ENCODE data around the gene MACROD2.
"Not testable (repeated sequence)": the region's sequence is repeated elsewhere in the genome, so short reads cannot be mapped to it uniquely, and the experiment has no call there.

Gene MACROD2

DNA sequence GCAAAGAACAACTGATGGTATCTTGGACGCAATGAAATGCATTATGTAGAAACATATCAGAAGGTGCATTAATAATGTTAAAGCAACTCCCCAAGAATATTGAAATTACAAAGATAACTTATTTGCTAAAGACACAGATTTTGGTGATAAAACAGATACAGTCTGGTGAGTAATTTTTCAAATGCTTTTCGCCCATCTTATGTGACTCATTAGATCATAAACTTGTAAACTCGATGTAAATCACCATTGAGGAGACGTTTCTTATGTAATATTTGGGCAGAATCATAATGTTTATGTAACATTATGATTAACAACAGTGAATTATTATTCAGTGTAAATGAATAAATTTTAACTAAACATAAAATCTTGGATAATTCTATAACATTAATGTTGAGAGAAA, 1969.8 kb downstream of the MACROD2 start:
- DNase-seq (ENCODE audit: low spot score) = no peak

DNA sequence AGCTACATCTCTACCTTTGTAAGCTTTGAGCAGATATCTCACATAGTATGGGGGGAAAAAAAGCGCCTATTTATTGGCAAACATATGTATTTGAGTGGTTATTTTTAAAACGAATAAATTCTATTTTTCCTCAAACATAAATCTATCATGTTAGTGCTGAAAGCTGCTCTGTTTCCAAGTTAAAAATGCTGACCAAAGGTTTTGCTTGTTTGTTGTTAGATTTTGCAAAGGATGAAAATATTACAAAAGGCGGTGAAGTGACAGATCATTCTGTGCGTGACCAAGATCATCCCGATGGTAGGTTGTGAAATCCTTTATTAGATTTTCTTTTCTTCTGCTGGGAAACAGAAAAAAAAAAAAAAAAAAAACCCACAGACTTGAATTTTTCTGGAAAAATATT, 1972.0 kb downstream of the MACROD2 start:
- DNase-seq (ENCODE audit: low spot score) = no peak

DNA sequence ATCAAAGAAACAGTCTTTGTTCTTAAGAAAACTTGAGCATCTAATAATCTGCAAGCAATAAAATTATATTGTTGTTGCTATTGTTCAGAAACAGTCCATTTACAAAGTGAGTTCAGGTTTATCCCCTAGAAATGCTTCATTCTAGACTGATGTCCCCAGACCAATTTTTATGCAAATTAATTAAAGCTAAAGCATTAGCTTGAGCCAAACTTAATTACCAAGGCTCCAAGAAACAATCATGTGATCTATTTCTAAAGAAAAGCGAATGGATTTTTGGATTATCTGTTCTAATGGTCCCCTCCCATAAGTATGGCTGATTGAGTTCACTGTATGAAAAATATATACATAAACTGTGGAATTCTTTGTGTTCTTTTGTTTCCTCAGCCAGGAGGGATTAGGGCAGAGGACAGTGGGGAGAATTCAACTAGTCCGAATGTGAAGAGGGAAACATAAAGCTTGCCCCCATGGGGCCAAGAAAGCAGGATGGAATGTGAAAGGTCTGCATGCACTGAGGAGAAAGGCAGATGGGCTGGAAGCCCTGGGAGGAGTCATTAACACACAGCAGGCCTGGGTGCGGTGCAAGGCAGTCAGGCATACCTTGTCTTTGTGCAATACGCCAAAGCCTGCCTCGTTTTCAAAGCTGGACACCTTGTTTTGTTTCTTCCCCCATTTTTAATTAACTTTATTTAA, 1980.9 kb downstream of the MACROD2 start:
- DNase-seq (ENCODE audit: low spot score) = no peak

DNA sequence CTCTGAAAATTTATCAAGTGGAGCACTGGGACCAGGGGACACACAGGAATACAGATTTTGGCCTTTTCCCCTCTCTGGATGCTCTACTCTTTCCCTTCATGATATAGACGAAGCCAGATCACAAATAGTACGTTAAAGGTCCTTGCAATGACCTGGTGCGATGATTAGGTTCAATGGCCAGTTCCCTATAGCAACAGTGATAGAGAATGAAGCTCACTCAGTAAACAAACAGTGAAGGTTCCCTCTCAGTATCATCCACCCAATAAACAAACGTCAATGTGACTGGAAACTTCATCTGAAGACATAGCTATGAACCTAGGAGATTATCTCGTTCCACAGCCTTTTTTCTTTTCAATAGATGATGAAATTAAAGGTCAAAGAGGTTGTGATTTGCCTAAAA, 1981.7 kb downstream of the MACROD2 start:
- no peak for DNase-seq (ENCODE audit: low spot score)

DNA sequence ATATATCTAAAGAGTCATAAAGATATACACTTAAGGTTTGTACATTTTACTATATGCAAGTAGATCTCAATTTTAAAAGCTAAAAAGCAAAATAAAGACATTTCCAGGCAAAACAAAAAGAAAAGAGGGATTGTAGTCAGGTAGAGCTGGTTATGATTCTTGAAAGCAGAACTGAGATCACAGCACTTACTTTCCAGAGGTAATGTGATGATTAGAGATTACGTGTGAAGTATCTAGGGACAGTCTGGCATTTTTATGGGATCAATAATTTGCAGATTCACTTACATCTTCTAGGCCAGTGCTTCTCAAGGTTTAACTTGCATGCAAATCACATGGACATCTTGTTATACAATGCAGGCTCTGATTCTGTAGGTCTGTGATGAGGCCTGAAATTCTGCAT, 1982.4 kb downstream of the MACROD2 start:
- DNase-seq (ENCODE audit: low spot score) = no peak

DNA sequence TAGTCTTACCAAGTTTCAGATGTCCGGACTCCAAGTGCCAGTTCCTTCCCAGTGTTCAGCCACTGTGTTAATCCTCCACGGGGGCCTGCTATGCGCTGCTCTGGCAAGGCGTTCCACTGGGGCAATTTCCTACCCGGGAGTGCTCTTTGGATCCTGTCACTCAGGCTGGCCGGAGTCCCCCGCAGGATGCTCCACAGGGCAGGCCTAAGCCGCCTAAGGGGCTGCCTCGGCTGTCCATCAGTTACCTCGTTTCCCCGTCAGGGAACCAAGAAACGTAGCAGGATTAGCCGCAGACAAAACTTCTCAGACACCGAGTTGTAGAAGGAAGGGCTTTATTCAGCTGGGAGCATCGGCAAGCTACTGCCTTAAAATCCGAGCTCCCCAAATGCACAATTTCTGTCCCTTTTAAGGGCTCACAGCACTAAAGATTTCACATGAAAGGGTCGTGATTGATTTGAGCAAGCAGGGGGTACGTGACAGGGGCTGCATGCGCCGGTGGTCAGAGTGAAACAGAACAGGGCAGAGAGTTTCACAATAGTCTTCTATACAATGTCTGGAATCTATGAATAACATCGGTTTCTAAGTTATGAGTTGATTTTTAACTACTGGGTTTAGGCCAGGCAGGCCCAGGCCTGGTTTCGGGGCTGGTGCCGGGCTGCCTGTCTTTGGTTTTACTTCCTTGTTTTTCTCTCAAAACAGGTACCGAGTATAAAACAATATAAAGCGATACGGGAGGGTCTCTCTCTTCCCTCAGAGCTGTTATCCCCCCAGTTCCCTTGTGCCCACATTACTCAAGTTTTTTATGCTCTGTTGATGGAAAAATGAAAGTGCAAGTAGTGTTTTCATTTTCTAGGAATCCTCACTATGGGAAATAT, 1990.4 kb downstream of the MACROD2 start:
- DNase-seq (ENCODE audit: low spot score) = not testable (repeated sequence)

DNA sequence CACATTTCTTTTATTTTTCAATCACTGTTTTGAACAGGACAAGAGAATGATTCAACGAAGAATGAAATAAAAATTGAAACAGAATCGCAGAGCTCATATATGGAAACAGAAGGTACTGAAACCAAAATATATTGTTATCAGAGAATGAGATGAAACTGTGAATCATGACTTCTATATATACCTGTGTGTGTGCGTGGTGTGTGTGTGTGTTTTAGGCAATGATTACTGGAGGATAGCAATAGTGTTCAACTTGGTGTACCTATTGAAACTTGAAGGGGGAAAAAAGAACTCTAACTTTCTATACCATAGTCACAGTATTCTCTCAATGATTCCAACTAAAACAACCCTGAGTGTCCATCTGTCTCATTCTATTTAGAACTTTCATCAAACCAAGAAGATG, 1991.4 kb downstream of the MACROD2 start:
- no peak for DNase-seq (ENCODE audit: low spot score)

DNA sequence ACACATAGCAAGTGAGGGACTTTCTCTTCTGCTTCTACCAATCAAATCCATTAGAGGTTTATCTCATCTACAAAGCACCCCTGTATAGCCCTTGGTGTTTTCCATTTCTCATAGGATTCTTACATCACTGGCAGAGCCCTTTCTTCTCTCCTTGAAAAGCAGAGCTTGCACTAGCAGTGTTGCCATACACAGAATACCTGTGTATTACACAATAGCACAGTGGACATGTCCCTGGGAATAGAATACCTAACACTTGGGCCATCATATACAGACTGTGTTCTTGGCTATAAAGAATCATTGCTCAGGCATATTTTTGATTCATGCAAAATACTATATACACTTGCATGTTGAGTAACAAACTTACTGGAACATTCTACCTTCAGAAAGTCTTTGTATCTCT, 1996.0 kb downstream of the MACROD2 start:
- no peak for DNase-seq (ENCODE audit: low spot score)

DNA sequence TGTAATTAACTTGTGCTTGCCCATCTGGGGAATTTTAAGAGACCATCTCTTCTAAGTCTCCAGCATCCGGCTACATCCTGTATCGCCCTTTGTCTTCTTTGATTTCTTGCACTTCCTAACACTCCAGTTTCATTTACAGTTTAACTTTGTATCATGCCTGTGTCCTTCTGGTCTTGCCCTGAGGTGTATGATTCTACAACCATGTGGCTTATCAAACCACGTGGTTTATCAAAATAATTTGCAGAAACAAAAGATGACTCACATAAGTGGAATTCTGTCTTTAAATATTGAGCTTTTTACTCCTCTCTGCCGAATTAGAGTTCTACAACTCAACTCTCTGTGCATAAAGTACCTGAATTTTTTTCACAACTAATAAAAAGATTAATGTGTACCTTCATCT, 1997.2 kb downstream of the MACROD2 start:
- no peak for DNase-seq (ENCODE audit: low spot score)

DNA sequence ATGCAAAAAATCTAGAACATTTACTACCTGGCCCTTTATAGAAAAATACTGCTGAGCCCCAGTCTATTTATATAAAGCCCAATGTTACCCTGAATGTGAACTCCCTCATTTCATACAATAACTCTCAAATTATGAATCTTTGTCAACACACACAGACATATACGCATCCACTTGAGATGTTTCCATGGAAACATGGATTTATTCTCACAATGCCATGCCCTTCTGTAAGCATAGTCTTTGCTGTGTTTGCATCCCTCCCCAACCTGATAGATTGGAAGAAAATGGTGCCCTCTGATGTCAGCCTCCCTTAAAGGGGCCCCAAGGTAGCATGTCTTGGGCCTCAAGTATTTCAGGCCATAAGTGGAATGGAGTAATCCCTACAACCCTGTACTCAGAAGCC, 2004.8 kb downstream of the MACROD2 start:
- DNase-seq (ENCODE audit: low spot score) = no peak

DNA sequence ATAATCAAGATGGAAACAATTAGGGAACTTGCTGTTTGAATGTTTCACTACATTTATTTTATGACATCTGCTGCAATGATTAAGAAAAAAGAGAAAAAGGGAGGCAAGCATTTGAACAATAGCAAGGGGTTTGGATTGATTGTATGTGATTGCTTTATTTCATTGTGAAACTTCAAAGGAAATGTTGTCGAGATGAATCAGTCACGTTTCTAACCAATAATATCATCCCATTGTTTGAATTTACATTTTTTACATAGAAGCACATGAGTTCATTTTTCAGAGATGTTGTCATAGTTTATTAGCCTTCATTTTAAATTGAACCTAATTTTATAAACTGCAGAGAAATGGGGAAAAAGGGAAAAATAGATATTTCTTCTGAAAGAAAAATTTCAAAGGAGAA, 2006.0 kb downstream of the MACROD2 start:
- no peak for DNase-seq (ENCODE audit: low spot score)

DNA sequence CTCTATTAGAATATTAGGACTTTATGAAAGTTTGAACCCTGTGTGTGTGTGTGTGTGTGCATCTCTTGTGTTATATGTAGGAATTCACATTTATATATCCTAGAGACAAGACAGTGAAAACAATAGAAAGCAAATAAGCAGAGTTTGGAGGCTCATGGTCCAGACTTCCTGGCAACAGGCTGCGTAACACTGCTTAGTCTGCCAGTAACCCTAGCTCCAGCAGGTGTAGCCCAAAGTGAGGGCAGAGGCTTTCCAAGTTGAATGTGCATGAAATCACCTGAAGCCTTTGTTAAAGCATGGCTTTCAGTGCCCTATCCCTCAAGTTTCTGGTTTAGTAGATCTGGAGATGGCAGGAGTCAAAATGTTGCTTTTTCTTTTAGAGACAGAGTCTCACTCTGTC, 2008.0 kb downstream of the MACROD2 start:
- no peak for DNase-seq (ENCODE audit: low spot score)

DNA sequence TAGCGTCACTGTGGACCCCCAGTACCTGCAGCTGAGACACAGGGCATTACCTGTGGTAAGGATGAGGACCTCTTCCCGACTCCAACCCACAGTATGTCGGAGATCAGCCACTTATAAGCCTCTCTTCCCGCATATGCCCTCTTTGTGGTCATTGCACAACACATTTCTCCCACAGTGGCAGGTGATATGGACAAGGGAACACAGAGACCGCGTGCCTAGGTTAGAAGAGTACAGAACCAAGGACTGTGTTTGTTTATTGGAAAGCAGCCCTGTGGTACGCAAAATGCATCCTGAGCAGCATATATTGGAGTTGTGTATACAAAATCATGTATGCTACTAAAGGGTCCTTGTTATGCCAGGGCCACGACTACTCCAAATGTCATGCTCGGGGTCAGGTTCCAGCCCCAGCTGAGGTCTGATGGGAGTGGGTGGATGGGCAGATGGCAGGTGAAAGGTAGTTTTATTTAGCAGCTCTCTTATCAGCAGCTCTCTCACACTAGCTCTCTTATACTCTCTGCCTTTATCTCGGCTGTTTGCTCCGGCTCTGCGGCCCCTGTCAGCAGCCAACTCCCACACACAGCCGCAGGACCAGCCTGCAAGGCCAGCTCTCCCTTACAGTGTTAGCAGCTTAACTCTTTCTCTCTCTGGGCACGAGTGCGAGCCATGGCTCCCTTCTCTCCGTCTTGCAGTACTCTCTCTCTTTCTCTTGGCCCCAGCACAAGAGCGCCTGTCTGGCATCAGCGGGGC, 2009.0 kb downstream of the MACROD2 start:
- DNase-seq (ENCODE audit: low spot score) = no peak

DNA sequence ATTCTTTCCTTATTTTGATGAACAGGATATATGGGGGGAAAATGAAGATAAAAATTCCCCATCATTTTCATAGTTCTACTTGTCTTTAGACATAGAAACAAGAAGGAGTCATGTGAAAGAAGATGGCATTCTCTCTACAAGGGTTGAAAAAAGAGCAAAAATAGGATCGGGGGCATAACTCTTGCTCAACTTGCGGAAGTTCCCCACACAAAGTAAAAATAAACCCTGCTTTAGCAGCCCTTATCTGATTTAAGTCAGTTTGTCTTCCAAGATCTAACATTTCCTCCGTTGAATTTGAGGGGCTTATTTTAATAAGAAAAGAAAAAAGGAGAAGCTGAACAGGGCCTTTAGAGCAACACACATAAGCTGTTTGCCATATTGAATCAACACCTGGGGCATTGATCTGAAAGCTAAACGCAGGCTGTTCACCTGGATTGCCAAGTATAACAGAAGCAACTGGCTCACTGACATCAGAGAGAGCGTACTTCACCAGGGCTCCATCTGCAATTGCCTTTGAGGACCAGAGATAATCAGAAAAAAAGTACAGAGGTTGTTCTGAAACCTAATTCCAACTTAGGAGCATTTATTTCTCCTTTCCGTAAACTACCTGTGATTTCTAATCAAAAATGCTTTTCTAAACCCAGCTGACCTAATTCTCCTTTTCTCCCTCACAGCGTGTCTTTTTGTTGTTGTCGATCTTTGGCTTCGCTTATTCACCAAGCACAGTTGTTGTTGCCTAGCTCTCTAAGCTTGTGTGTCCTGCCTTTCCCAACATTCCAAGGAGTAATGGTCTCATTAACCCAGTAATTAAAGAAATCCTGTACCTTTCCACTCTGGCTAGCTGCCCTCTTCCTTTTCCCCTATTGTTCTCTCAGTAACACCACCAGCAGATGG, 2010.0 kb downstream of the MACROD2 start:
- DNase-seq (ENCODE audit: low spot score) = no peak

DNA sequence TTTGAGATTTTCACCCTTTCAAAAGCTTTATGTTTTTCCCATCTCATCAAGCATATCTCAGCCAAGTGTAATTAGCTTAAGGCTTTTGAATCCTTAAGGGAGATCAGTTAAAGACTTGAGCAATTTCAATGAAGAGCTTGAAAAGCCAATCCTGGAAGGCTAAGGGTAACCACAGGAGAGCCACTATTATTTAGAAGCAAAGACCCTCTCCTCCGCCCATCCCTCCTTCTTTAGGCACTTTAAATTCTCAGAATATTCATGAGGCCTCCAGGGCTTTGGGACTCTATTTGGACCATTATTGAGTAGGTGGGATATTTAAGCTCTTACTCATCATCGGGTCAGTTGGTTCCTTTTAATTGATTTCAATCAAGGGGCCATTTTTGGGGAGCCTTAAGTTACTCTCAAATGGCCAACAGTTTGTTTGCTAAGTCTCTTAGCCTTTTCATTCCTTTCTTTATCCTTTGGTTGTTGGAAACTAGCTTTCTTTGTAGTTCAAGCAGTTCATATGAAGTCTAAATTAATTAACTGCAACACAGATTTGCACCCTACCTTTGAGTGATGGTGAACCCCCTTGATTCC, 2010.7 kb downstream of the MACROD2 start:
- DNase-seq (ENCODE audit: low spot score) = no peak

DNA sequence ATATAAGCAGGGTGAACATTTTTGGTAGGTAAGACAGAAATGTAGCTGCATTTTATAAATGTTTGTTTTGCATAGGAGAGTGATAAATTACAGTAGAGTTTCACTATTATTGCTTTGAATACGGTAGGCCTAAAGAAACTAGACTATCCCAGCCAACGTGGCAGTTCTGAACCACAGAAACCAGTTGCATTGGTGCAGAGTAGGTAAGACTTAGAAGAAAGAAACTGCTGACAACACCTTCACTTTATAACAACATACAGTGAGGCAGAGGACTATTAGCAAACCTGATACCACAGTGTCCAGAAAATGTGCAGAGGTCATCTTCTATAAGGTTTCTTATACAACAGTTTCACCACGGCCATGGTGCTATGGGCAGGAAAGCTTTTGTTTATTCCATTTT, 2011.8 kb downstream of the MACROD2 start:
- DNase-seq (ENCODE audit: low spot score) = no peak

DNA sequence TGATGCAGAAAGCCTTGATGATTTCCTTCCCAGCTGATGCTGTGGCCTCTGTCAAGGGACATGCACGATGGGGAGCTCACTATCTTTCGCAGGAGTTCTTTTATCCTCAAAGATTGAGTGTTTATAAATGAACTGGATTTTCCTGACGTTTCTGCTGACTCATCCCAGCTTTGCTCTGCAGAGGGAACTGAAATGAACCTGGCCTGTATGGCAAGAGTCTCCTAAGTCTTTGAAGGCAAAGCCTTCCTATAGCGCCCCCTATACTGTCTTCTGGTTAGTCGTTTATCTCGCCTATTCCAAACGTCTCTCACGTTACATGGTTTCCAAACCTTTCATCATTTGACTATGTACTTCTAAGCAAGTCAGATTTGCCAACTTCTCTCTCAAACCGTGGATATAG, 2012.6 kb downstream of the MACROD2 start:
- no peak for DNase-seq (ENCODE audit: low spot score)

DNA sequence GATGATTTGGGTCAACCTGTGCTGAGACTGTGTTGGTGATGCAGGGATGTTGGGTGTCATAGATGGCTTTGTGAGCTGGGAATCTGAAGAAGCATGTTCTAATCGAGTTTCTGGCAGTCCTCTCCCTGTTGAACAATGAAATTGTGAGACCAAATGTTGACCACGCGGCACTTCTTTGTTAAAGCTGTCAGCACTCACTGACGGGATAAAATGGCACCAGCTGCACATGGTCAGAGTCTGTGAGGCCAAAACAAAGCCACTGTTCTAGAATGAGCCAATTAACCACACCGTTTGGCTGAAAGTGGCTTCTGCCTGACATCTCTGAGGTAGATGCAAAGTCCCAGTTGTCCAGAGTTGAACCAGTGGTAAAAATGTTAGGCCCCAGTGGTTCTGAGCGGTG, 2015.7 kb downstream of the MACROD2 start:
- no peak for DNase-seq (ENCODE audit: low spot score)

DNA sequence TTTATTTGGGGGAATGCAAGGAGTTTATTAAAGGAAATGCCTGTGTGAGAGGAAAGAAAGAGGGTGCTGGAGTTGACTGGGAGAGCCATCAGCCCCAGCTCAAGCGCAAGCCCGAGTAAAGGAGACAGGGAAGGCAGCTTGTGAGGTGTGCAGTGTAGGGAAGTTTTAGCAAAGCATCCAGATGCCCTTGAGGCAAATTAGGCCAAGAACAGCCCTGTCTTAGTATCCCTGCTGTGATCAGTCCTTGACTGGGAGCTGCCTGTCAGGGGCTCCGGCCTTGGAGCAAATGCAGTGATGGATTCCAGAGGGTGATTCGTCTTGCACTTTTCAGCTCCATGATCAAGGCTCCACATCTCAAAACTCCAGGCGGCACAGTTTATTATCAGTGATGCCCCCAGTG, 2016.2 kb downstream of the MACROD2 start:
- DNase-seq (ENCODE audit: low spot score) = no peak

DNA sequence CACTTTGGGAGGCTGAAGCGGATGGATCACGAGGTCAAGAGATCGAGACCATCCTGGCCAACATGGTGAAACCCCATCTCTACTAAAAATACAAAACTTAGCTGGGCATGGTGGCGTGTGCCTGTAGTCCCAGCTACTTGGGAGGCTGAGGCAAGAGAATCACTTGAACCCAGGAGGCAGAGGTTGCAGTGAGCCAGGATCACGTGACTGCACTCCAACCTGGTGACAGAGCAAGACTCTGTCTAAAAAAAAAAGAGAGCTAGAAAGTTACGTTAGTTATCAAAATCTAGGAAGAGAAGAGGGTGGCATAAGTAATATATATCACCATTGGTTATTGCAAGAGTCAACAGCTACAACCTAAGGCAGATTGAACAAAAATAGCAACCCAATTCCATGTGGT, 2017.6 kb downstream of the MACROD2 start:
- not testable (repeated sequence) for DNase-seq (ENCODE audit: low spot score)

DNA sequence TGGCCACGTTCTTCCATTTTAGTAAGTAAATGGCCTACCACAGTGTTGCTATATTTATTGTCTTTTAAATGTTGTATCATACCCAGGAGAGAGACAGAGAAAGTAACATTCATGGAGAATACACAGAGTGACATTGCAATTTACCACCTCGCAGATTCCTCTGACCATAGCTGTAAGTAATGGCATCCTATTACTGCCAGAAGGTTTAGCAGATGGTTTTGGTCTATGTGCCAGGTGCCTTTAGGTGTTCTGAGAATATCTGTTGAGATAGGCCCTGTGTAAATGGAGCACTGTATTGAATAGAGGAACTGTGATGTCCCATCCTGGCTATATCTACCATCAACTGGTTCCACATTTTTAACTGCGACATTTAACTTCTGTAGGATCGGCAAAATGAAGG, 2018.3 kb downstream of the MACROD2 start:
- no peak for DNase-seq (ENCODE audit: low spot score)

DNA sequence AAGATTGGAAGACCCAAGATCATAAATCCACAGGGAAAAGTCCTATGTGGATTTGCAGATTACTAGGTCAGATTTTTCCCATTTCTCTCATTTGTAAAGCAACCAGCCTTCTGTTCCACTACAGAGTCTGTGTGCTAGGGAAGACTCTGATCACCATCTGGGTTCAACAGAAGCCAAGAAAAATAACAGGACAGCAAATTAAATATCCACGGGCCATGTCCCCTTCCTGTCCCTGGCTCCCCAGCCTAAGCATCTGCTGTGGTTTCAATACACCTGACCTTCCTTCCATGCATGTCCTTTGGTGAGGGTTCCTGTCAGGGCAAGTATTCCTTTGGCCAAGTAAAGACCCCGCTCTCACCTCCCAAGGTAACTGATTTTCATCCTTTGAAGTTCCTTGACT, 2019.1 kb downstream of the MACROD2 start:
- DNase-seq (ENCODE audit: low spot score) = no peak
